GM19035 (cell line): ENCODE results near the gene FXYD2.

Source experiments
- ATAC-seq: cut with Tn5 transposase; IDR thresholded peaks from one replicate; pipeline ENCODE4 v1.9.1; 2021; ENCODE audit not compliant: unreplicated experiment

The FXYD2 gene

DNA sequence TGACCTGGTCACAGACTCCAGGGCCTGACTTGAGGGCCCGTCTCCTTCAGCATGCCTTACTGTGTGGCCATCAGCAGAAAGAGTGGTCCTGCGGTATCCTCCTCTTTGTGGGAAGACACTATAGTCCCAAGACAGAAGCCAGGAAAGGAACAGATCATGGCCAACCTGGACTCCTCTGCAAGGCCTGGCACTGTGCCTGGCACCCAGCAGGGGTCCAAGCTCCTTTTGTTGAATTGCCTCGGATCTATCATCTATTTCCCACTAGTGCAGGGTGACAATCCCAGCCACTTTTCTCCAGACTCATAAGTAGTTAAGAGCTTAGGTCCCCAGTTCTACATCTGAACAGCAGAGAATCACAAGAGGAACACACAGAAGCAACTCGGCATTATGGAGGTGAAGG lies 54.5 kb downstream of the FXYD2 start:
- ATAC-seq, result no peak
